SK-N-SH treated with all-trans-retinoic acid at 6 μM for 48 hours (cell line): ENCODE data around the gene AKAP8.

Experiments used
- ARNTL ChIP-seq: fragments of 450-650 bp; formaldehyde crosslinking; IDR thresholded peaks from 2 replicates; pipeline ENCODE4 v1.5.0; 2020; ENCODE audit warnings: low read depth, mild to moderate bottlenecking, moderate library complexity, borderline replicate concordance
- BACH2 ChIP-seq: fragments of 250-450 bp; sonication (Bioruptor Pico); IDR thresholded peaks from 2 replicates; pipeline ENCODE4 v1.9.0; 2021; ENCODE audit warnings: mild to moderate bottlenecking, borderline replicate concordance
- CSDC2 ChIP-seq: fragments of 250-450 bp; sonication (Bioruptor Pico); IDR thresholded peaks from 2 replicates; pipeline ENCODE4 v1.5.0; 2020; ENCODE audit warnings: mild to moderate bottlenecking, moderate library complexity
- ESRRG ChIP-seq: fragments of 250-450 bp; sonication (Bioruptor Pico); IDR thresholded peaks from 2 replicates; pipeline ENCODE4 v1.6.1; 2021; ENCODE audit warnings: mild to moderate bottlenecking
- GLIS3 ChIP-seq: fragments of 250-450 bp; sonication (Bioruptor Pico); IDR thresholded peaks from 2 replicates; pipeline ENCODE4 v1.5.0; 2020; ENCODE audit warnings: mild to moderate bottlenecking, moderate library complexity
- RARB ChIP-seq: fragments of 250-450 bp; sonication (Bioruptor Pico); IDR thresholded peaks from 2 replicates; pipeline ENCODE4 v1.8.0; 2021; ENCODE audit warnings: mild to moderate bottlenecking, moderate library complexity
- TCF4 ChIP-seq: fragments of 250-450 bp; sonication (Bioruptor Pico); IDR thresholded peaks from 2 replicates; pipeline ENCODE4 v1.8.0; 2021; ENCODE audit warnings: mild to moderate bottlenecking, moderate library complexity, borderline replicate concordance
- TSHZ2 ChIP-seq: fragments of 250-450 bp; sonication (Bioruptor Pico); IDR thresholded peaks from 2 replicates; pipeline ENCODE4 v1.5.0; 2020; ENCODE audit warnings: mild to moderate bottlenecking, moderate library complexity
- ZC3H10 ChIP-seq: fragments of 250-450 bp; sonication (Bioruptor Pico); IDR thresholded peaks from 2 replicates; pipeline ENCODE4 v1.5.1; 2021; ENCODE audit warnings: mild to moderate bottlenecking, moderate library complexity
- ZFP30 ChIP-seq: fragments of 450-650 bp; formaldehyde crosslinking; IDR thresholded peaks from 2 replicates; pipeline ENCODE4 v1.5.0; 2022; ENCODE audit warnings: mild to moderate bottlenecking, moderate library complexity
- ZNF565 ChIP-seq: fragments of 450-650 bp; formaldehyde crosslinking; conservative IDR thresholded peaks from 2 replicates; pipeline ENCODE4 v1.5.0; 2020; ENCODE audit warnings: low read depth, mild to moderate bottlenecking, moderate library complexity
- ZNF70 ChIP-seq: fragments of 450-650 bp; formaldehyde crosslinking; IDR thresholded peaks from 2 replicates; pipeline ENCODE4 v1.5.0; 2020; ENCODE audit warnings: mild to moderate bottlenecking, moderate library complexity
- ZNF8 ChIP-seq: fragments of 450-650 bp; formaldehyde crosslinking; IDR thresholded peaks from 2 replicates; pipeline ENCODE4 v1.5.0; 2020; ENCODE audit warnings: mild to moderate bottlenecking, moderate library complexity
- TF ChIP-seq, protein P1 (sequence below): fragments of 250-450 bp; sonication (Bioruptor Pico); IDR thresholded peaks from 2 replicates; pipeline ENCODE4 v1.8.0; 2020; ENCODE audit warnings: mild to moderate bottlenecking, moderate library complexity, borderline replicate concordance

- TF ChIP-seq ZC3H10 (CRISPR knock-in tag) (no peak), ARNTL (CRISPR knock-in tag) (no peak), ZNF8 (CRISPR knock-in tag) (no peak), ZFP30 (CRISPR knock-in tag) (no peak), RARB (CRISPR knock-in tag) (no peak), TCF4 (CRISPR knock-in tag) (no peak), CSDC2 (CRISPR knock-in tag) (no peak), TSHZ2 (CRISPR knock-in tag) (no peak), ESRRG (CRISPR knock-in tag) (no peak), BACH2 (CRISPR knock-in tag) (no peak), GLIS3 (CRISPR knock-in tag) (no peak), ZNF70 (no peak), ZNF565 (no peak)
- TF ChIP-seq, protein P1, sequence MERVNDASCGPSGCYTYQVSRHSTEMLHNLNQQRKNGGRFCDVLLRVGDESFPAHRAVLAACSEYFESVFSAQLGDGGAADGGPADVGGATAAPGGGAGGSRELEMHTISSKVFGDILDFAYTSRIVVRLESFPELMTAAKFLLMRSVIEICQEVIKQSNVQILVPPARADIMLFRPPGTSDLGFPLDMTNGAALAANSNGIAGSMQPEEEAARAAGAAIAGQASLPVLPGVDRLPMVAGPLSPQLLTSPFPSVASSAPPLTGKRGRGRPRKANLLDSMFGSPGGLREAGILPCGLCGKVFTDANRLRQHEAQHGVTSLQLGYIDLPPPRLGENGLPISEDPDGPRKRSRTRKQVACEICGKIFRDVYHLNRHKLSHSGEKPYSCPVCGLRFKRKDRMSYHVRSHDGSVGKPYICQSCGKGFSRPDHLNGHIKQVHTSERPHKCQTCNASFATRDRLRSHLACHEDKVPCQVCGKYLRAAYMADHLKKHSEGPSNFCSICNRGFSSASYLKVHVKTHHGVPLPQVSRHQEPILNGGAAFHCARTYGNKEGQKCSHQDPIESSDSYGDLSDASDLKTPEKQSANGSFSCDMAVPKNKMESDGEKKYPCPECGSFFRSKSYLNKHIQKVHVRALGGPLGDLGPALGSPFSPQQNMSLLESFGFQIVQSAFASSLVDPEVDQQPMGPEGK, result no peak
Measured at GRCh38 chr19:15424692-15425272, 45.2 kb upstream of the AKAP8 start.
